HEK293T (cell line): ENCODE measurements around the gene AKIRIN2.

Source experiments
- CTCF ChIA-PET: fragments of 350-600 bp; formaldehyde crosslinking; extraction: SDS; loops from one replicate; lab custom pipeline; 2021; ENCODE audit warnings: antibody characterized with exemption, inconsistent platforms; lab: Yijun Ruan, JAX
- POLR2A ChIA-PET: fragments of 350-600 bp; formaldehyde crosslinking; extraction: SDS; loops from one replicate; lab custom pipeline; 2020; ENCODE audit warnings: antibody characterized with exemption, inconsistent platforms; lab: Yijun Ruan, JAX
- DNase-seq: peaks from one replicate; pipeline ENCODE4 v3.0.0; 2012; ENCODE audit warnings: mixed read lengths; ENCODE audit errors: extremely low spot score
- ARNT ChIP-seq: fragments of 450-650 bp; IDR thresholded peaks from 2 replicates; pipeline ENCODE4 v1.6.1; 2017; ENCODE audit warnings: mild to moderate bottlenecking
- BHLHE40 ChIP-seq: fragments of 450-650 bp; IDR thresholded peaks from 2 replicates; pipeline ENCODE4 v1.6.1; 2016; ENCODE audit warnings: mild to moderate bottlenecking, moderate library complexity, borderline replicate concordance
- CTBP1 ChIP-seq: fragments of 450-650 bp; IDR thresholded peaks from 2 replicates; pipeline ENCODE4 v1.6.1; 2016; ENCODE audit warnings: borderline replicate concordance
- ELF4 ChIP-seq: fragments of 450-650 bp; IDR thresholded peaks from 2 replicates; pipeline ENCODE4 v1.6.1; 2017; ENCODE audit warnings: antibody characterized with exemption
- FOXA1 ChIP-seq: fragments of 450-650 bp; IDR thresholded peaks from 2 replicates; pipeline ENCODE4 v1.6.1; 2016; ENCODE audit warnings: mild to moderate bottlenecking
- FOXK2 ChIP-seq: fragments of 450-650 bp; IDR thresholded peaks from 2 replicates; pipeline ENCODE4 v1.6.1; 2016; ENCODE audit warnings: mild to moderate bottlenecking
- FOXM1 ChIP-seq: fragments of 450-650 bp; IDR thresholded peaks from 2 replicates; pipeline ENCODE4 v1.6.1; 2017; ENCODE audit warnings: mild to moderate bottlenecking, borderline replicate concordance
- HDGF ChIP-seq: fragments of 450-650 bp; IDR thresholded peaks from 2 replicates; pipeline ENCODE4 v1.6.1; 2017; ENCODE audit warnings: antibody characterized with exemption, borderline replicate concordance
- L3MBTL2 ChIP-seq: fragments of 450-650 bp; conservative IDR thresholded peaks from 2 replicates; pipeline ENCODE4 v1.6.1; 2016; ENCODE audit warnings: mild to moderate bottlenecking
- LEF1 ChIP-seq: fragments of 450-650 bp; IDR thresholded peaks from 2 replicates; pipeline ENCODE4 v1.6.1; 2017; ENCODE audit warnings: mild to moderate bottlenecking, borderline replicate concordance
- NFRKB ChIP-seq: fragments of 450-650 bp; IDR thresholded peaks from 2 replicates; pipeline ENCODE4 v1.6.1; 2016; ENCODE audit warnings: mild to moderate bottlenecking, moderate library complexity
- SP1 ChIP-seq: fragments of 450-650 bp; IDR thresholded peaks from 2 replicates; pipeline ENCODE4 v1.6.1; 2017
- SUZ12 ChIP-seq: fragments of 450-650 bp; IDR thresholded peaks from 2 replicates; pipeline ENCODE4 v1.6.1; 2016; ENCODE audit warnings: mild to moderate bottlenecking
- TARDBP ChIP-seq: fragments of 450-650 bp; IDR thresholded peaks from 2 replicates; pipeline ENCODE4 v1.6.1; 2016
- ZNF384 ChIP-seq: fragments of 450-650 bp; IDR thresholded peaks from 2 replicates; pipeline ENCODE4 v1.6.1; 2016
- TF ChIP-seq, protein P1 (sequence below): fragments of 450-650 bp; IDR thresholded peaks from 2 replicates; pipeline ENCODE4 v1.6.1; 2016

The AKIRIN2 gene

DNA sequence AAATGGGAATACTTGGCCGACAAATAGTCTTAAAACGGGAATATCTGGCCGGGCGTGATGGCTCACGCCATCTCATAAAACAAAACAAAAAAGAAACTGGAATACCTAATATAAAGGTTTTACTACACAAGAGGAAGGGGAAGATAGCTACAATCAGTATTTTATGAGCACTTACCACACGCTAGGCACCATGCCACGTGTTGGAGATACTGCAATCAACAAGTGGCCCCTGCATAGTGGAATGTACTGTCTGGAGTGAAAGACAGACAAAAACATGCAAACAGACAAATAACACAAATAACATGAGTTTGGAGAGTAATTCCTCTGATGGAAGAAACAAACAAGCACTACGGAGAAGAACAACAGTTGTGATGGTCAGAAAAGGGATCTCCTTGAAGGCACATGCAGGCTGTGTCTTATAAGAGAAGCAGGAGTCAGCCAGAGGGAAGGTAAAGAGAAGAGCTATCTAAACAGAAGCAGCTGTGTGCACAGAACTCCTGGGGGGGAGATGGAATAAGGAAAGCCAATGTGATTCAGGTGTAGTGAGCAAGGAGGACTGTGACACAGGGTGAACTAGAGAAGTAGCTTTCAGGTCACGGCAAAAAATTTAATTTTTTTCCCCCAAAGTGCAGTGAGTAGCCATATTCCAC is 39.1 kb upstream of the AKIRIN2 start:
- no peak for DNase-seq
- no peak for TF ChIP-seq BHLHE40
- no peak for TF ChIP-seq FOXA1
- no peak for TF ChIP-seq FOXM1
- TF ChIP-seq ARNT: no peak
- CTCF ChIA-PET: no interaction called here
- POLR2A ChIA-PET: no interaction called here

DNA sequence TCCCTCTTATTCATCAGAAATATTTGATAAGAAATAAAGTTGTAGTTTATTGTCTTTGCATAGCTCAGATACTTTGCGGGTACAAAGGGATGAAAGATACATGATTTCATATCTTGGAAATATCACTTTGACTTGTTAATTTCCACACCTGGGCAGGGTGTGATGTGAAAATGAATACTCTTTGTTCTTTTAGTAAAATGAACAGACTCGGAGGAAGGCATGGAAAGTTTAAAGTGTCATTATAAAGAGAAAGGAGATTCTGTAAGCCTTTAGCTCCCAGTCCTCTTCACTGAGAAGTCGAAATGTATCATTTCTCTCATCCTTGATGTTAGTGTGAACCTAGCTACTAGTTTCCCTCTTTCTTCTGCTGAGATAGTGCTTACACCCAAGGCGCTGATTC is 36.7 kb upstream of the AKIRIN2 start:
- CTCF ChIA-PET: no interaction called here
- POLR2A ChIA-PET: no interaction called here

DNA sequence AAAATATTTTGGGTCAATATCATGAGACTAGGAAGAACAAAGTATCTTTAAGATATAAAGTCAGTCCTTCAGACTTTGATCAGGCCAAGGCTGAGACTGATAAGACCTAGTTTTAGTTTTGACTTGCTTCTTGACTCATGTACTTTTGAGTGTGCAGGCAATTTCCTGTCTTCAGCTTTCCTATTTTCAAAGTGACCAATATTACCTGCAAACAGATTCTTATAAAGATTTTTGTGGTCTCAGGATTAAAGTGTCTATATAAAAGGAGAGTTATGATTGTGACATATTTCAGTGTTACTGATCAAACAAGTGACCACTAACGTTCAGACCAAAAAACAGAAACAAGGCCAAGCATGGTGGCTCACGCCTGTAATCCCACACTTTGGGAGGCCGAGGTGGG is 36.0 kb upstream of the AKIRIN2 start:
- CTCF ChIA-PET: no interaction called here
- DNase-seq: no peak
- POLR2A ChIA-PET: no interaction called here
- no peak for TF ChIP-seq HDGF
- TF ChIP-seq FOXK2: no peak
- TF ChIP-seq NFRKB: no peak
- no peak for TF ChIP-seq FOXM1
- TF ChIP-seq FOXA1: no peak
- no peak for TF ChIP-seq TARDBP
- no peak for TF ChIP-seq BHLHE40
- TF ChIP-seq ZNF384: no peak
- no peak for TF ChIP-seq ARNT
- TF ChIP-seq SP1: no peak
- no peak for TF ChIP-seq SUZ12
- no peak for TF ChIP-seq LEF1
- no peak for TF ChIP-seq CTBP1
- TF ChIP-seq ELF4: no peak
- no peak for TF ChIP-seq L3MBTL2
- TF ChIP-seq, protein P1, sequence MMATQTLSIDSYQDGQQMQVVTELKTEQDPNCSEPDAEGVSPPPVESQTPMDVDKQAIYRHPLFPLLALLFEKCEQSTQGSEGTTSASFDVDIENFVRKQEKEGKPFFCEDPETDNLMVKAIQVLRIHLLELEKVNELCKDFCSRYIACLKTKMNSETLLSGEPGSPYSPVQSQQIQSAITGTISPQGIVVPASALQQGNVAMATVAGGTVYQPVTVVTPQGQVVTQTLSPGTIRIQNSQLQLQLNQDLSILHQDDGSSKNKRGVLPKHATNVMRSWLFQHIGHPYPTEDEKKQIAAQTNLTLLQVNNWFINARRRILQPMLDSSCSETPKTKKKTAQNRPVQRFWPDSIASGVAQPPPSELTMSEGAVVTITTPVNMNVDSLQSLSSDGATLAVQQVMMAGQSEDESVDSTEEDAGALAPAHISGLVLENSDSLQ: no peak

More for the DNA sequence above, 36.7 kb upstream of the AKIRIN2 start:
- no peak for TF ChIP-seq FOXK2
- TF ChIP-seq ELF4: no peak
- no peak for TF ChIP-seq NFRKB
- no peak for TF ChIP-seq TARDBP
- TF ChIP-seq ZNF384: no peak
- no peak for TF ChIP-seq LEF1
- TF ChIP-seq FOXA1: no peak
- no peak for TF ChIP-seq FOXM1
- TF ChIP-seq L3MBTL2: no peak
- no peak for TF ChIP-seq SP1
- TF ChIP-seq, protein P1: no peak
- TF ChIP-seq ARNT: no peak
- no peak for TF ChIP-seq HDGF
- TF ChIP-seq CTBP1: no peak
- no peak for TF ChIP-seq BHLHE40
- TF ChIP-seq SUZ12: no peak
- DNase-seq: no peak

DNA sequence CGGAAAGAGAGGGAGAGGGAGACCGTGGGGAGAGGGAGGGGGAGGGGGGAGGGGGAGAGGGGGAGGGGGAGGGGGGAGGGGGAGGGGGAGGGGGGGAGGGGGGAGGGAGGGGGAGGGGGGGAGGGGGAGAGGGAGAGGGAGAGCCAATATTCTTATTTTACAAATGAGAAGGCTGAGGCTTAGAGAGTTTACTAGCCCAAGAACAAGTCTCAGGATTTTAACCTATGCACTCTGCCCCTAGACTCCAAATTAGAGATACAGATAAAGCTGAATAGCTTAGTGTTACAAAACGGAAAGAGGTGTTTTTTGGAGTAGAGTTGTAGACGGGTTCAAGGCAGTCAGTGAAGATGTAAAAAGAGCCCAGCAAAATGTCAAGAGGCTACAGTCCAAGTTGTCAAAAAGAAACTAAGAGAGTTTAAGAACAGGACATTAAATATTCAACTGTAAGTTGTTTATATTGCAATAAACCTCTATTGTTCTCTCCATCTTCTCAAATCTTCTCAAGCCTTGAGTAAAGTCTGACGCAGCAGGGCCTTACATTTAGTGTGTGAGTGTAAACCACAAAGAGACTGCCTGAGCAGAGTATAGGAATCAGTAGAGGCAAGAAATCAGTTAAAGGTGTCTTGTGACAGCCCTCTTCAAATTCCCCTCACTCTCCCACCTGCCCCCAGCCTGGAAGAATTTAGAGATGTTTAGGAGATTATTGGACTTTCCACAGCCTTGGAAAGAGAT is 34.9 kb upstream of the AKIRIN2 start:
- ChIA-PET CTCF (no interaction called here), POLR2A (no interaction called here)
- TF ChIP-seq SP1: no peak
- no peak for TF ChIP-seq CTBP1
- TF ChIP-seq FOXK2: no peak
- no peak for TF ChIP-seq NFRKB
- no peak for DNase-seq

DNA sequence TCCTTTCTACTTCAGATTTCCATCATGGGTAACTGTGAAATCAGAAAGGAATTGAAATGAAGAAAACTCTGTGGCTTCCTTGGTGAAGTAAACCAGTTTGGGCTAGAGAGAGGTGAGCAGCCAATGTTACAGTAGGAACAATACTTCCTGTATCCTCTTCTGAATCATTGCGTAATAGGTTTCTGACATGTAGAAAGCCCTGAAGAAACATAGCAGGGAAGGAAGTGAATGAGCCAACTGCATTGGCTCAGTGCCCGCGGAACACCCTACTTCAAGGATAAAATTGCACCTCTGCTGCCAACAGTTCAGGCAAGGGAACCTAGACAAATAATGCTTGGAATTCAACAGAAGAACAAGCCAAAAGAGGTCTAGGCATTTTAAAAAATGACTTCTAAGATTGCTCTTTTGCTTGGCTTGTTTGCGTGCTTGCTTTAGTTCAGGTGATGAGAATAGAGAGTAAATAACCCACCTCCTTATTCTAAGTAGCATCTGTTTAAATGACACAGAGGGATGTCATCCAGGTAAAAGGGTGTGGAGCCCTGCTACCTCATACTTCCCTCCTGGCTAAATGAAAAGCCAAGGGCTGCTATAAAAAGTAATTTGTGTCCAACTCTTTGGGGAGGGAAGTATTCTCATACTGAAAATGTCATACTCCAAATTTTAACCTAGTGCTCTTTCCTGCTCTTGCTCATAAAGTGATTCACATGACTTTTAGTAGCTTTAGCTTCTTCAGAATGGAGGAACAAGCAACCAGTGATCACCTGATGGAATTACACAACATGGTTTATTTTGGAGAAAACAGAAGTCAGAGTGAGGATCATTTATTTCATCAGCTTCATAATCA is 30.0 kb upstream of the AKIRIN2 start:
- POLR2A ChIA-PET: no interaction called here

More for the DNA sequence above, 30.0 kb upstream of the AKIRIN2 start:
- DNase-seq: no peak
- CTCF ChIA-PET: no interaction called here
- no peak for TF ChIP-seq CTBP1
- TF ChIP-seq HDGF: no peak
- TF ChIP-seq FOXM1: no peak
- no peak for TF ChIP-seq BHLHE40
- no peak for TF ChIP-seq FOXK2
- no peak for TF ChIP-seq L3MBTL2
- no peak for TF ChIP-seq SP1
- TF ChIP-seq LEF1: no peak
- TF ChIP-seq FOXA1: no peak
- TF ChIP-seq ZNF384: no peak
- no peak for TF ChIP-seq NFRKB
- TF ChIP-seq, protein P1: no peak
- no peak for TF ChIP-seq ARNT
- no peak for TF ChIP-seq ELF4
- no peak for TF ChIP-seq TARDBP
- no peak for TF ChIP-seq SUZ12
